Ureter (tissue), 1 donor: ENCODE data around the gene RYR2. TPM values are rescaled to one million over a fixed set of nuclear protein-coding genes. Genes with fewer than 3 reads are reported as not detected.

Experiments
- DNase-seq: peaks from one replicate; pipeline ENCODE4 v3.0.0-alpha.2; 2020; ENCODE audit warnings: low spot score
- total RNA-seq: library from RNA; stranded (reverse); gene quantifications from one replicate; pipeline ENCODE4 v1.2.4, GENCODE V29; 2023
- donor health status: DM: yes; HTN: yes; CAD: no.

RYR2 gene
- total RNA-seq, 1 donor from 2014 or later, result 5.5 TPM

DNA sequence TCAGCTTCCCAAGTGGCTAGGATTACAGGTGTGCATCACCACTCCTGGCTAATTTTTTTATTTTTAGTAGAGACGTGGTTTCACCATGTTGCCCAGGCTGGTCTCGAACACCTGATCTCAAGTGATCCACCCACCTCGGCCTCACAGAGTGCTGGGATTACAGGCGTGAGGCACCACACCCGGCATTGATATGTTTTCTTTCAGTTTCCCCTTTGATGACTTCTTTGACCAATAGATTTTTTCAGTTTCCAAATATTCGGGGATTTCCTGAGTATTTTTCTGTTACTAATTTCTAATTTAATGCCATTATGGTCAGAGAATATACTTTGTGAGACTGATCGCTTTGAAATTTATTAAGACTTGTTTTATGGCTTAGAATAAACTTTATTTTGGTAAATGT lies 406.1 kb downstream of the RYR2 start:
- DNase-seq, result no peak

DNA sequence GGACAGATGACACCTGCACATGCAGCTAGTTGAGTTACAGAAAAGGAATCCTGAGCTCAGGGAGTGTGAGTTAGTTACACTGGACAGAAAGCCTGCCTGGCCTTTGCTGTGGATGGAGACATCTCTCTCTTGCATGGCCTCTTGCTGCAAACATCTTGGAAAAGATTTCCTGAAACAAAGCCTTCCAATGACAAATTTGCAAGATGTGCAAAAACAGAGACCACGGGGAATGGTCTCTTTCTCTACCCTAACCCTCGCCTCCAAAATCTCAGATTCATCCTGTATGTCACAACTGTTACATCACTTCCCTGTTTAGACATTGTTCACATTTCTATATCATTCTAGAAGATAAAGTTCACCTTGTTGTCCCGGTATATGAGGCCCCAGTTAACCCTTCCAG lies 415.6 kb downstream of the RYR2 start:
- DNase-seq, result no peak

DNA sequence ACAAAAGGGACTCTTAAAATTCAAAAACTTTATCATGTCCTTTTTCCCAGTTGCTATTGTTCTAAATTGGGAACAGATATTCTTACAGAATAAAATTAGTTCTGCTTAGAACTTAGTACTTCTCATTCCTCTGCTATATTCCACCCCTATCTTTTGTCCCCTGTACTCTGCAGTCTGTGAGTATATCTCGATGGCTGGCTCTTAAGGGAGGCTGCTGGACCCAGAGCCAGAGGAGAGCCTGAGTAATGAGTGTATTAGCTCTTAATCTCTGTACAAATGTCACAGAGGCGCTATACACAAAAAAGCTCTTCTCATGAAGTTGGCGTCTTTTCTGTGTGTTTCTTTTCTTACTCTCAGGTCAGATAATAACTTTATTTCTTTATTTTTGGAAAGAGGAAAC lies 425.3 kb downstream of the RYR2 start:
- DNase-seq, result no peak

DNA sequence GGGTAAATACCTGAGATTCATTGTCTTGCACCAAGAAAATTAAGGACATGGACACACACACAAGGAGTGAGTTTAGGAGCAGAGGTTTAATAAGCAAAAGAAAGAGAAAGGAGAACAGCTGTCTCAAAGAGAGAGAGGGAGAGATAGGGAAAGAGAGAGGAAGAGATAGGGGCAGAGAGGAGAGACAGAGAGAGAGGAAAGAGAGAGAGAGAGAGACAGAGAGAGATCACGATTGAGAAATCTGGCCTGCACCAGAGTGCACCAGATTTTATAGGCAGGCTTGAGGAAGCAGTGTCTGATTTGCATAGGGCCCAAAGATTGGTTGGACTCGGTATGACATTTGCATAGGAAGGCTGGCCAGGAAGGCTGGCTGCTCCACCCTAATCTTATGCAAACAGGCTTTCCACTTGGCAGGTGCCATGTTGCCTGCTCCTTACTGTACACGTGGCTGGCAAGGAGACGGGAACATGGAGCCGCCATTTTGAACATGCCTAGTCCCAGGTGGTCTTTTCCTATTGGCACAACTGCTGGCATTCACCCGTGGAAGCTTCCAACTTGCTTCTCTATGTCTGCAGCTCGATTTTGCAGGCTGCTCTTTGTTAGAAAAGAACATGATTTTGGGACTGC lies 428.8 kb downstream of the RYR2 start:
- DNase-seq, result no peak

DNA sequence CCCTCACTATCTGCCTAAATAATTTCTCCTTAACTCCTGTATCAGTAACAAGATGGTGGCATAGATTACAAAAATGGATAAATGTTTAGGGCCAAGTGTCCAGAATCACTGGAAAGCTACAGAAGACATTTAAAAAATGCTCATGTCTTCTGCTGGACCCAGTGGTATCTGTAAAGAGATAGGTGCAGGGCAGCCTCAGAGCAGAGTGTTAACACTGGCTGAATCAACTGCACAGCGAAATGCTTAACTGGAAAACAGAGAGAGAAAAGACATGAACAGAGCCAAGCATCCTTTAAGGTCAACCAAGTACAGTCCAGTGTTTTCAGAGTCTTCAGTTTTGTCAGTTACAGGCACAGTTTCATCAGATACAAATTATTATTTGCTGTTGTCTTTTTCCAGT lies 429.4 kb downstream of the RYR2 start:
- DNase-seq, result no peak

DNA sequence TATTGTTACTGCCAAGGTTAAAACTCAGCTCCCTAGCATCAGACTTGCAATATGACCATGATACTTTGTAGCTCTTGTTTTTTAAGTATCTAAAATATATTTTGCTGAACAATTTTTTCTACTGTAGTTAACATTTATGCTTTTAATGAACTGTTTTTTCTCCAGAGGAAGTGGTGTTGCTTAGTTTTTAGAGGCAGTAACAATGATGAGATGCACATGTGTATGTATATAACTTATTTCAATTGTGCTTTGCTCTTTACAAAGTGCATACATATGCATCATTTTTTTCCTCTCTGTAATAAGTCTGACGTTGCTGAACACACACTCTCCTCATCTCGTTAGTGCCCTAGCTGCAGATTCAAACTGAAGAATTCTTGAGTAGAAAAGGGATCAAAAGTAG lies 430.0 kb downstream of the RYR2 start:
- DNase-seq, result no peak

DNA sequence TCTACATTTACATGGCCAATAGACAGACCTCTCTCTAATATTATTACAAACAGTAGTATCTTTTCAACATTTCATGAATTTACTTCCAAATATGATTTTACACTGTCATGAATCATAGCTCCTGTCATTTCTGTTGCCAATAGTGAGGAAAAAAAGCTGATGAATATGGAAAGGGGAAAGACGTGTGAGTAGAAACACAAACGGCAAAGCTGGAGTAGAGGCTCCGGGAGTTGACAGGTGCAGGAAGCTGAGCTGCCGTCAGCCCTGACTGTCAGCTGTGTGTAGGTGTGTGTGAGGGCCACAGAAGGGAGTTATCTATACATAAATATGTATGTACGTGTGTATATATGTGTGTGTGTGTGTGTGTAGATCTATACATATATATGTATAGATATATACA lies 431.9 kb downstream of the RYR2 start:
- DNase-seq, result no peak

DNA sequence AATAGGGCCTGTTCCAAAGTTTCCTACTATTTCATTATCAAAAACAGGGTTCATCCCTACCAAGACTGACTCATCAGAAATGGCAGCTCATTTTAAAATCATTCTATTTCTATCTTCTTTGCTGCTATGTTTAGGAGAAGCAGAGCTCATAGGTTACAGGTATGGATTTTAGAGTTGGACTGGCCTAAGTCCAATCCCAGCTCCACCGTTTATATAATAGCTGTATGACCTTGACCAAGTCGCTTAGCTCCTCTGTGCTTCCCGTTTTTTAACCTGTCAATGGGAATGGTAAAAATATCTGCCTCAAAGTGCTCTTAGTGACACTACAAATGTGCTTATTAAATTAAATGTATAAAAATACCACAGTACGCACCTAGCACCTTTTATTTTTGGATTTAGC lies 436.1 kb downstream of the RYR2 start:
- no peak for DNase-seq

DNA sequence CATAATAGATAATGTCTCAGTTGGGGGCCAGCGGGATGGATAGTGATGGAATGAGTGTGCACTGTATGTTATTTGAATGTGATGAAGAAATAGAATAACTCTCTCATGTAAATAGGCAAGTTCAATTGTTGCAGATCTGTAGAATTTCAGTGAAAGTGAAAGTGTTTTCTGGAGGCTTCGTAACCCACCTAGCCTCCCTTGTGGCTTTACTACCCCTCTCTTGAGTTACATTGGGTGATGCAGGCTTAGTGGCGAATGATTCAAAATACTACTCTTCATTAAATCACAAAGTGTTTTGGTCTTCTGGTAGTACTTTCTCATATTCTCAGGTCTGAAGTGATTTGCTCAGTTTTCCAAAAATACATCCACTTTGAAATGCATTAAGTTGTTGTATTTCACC lies 436.9 kb downstream of the RYR2 start:
- DNase-seq, result no peak

DNA sequence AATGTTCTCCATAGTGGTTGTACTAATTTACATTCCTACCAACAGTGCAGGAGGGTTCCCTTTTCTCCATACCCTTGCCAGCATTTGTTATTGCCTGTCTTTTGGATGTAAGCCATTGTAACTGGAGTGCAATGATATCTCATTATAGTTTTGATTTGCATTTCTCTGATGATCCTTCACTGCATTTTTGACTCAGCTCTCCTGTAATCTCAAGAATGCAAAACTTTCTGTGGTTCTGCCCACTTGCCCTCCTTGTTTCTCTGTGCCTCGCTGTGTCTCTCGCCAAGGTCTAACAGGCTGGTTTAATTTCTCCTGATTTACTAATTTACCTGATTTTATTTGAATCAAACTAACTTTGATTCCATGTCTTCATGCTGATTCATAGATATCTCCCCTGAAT lies 440.8 kb downstream of the RYR2 start:
- DNase-seq, result no peak

DNA sequence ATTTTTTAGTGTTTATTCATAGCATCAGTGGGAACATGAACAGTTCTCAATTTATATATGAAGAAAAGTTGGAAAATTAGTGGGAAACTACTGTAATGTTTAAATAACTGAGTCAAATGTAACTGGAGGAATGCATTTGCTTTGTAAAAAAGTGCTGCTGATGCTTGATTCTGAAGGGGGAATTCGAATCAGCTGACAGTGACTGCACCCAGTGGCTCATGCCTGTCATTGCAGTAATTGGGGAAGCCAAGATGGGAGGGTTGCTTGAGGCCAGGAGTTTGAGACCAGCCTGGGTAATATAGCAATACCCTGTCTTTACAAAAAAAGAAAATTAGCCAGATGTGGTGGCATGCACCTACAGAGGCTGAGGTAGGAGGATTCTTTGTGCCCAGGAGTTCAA lies 450.4 kb downstream of the RYR2 start:
- DNase-seq, result no peak

DNA sequence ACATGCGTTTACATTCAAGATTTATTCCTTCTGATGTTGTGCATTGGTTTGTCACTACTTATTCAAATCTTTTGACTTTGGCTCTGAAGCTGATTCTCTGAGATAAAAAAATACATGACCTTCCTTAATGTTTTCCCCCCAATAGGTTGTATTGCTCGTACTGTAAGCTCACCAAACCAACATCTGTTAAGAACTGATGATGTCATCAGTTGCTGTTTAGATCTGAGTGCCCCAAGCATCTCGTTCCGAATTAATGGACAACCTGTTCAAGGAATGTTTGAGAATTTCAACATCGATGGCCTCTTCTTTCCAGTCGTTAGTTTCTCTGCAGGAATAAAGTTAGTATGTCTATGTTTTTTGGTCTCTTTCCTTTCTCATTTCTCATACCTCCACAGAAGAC lies 458.6 kb downstream of the RYR2 start:
- no peak for DNase-seq

DNA sequence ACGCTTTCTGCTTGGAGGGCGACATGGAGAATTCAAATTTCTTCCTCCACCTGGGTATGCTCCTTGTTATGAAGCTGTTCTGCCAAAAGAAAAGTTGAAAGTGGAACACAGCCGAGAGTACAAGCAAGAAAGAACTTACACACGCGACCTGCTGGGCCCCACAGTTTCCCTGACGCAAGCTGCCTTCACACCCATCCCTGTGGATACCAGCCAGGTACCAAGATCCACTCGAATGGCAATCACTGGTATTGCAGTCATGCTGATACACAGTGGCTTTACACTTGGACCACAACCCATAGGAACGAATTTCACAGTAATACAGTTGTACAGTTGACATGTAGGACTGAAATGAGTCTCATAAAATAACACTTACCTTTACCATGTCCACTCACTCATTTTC lies 461.3 kb downstream of the RYR2 start:
- DNase-seq, result no peak

DNA sequence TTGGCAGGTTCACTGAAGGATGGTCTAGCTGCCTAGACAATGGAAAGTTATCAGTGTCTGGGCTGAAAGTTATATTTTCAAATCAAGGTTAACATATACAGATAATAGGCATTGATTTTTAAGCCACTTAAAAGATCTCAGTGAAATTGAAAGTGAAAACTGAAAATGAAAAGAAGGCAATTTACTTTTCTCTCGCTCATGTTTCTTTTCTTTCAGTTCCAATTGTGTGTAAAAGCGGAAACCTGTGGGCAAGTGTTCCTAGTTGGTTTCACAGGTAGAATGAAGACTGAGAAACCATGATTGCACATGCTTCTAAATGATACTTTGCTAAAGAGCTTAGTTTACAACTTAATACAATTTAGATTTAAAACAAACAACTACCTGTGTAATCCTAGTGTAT lies 465.0 kb downstream of the RYR2 start:
- no peak for DNase-seq

DNA sequence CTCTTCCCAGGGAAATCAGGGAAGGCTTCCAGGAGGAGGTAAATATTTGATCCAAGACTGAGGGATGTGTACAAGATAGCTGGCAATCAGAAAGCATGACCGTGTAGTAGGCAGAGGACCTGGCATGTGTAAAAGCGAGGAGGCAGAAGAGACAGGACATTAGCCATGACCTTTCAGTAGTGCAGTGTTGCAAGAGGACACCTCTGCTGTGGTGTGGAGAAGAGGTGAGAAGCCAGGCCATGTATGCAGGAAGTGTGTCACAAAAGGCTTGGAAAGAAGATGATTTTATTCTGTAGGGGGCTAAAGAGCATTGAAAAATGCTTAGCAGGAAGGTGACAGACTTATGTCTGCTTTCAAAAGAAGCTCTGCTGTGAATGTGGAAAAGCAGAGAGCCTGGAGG lies 467.8 kb downstream of the RYR2 start:
- DNase-seq, result no peak

DNA sequence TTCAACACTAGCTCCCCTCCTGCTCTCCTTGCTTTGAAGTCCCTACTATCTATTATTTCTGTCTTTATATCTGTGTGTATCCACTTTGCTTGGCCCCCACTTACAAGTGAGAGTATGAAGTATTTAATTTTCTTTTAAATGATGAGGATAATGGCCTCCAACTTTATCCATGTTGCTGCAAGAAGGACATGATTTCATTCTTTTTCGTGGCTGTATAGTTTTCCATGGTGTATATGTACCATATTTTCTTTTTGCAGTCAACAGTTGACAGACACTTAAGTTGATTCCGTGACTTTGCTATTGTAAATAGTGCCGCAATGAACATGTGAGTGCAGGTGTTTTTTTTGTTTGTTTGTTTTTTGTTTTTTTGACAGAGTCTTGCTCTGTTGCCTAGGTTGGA lies 483.1 kb downstream of the RYR2 start:
- no peak for DNase-seq

DNA sequence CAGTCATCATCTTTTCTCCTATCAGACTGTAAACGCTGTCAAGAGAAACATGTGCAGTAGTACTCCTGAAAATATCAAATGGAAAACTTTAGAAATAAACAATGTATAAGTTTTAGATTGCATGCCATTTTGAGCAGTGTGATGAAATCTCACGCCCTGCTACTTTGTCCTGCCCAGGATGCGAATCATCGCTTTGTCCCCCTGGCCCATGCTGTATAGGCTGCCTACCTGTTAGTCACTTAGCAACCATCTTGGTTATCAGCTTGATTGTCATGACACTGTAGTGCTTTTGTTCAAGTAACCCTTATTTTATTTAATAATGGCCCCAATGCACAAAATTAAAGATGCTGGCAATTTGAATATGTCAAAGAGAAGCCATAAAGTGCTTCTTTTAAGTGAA lies 485.8 kb downstream of the RYR2 start:
- DNase-seq, result no peak

DNA sequence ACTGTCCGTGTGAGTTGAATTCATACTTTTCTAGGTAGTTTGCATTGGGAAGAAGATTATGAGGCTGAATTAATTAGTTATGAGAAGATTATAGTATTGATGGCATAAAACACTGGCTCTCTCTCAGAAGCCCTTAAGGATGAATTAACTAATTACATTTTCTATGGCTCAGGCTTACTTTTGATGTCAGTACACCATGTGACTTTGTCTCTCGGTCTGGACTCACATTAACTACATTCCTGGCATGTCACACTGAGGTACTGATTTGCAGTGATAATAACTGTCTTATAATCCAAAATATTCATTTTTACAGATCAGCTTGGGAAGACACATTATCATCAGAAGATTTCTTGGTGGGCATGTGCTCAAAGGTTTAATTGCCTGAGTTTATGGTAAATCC lies 486.6 kb downstream of the RYR2 start:
- no peak for DNase-seq

DNA sequence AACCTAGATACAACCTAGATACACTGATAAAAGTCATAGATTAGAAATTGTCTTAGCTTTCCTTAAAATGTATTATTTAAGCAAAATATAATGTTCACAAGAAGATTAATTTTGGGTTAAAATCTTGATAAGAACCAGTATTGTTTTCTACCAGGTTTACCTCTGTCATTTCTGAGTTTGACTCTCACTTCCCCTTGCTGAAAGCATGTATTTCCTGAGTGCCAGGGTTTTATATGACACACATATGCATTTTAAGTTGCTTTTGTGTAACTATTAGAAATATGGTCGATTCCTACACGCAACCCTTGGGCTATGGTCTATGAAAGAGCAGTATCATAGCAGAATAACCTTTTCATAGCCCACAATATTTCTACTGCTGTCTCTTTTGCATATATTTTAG lies 497.1 kb downstream of the RYR2 start:
- no peak for DNase-seq

DNA sequence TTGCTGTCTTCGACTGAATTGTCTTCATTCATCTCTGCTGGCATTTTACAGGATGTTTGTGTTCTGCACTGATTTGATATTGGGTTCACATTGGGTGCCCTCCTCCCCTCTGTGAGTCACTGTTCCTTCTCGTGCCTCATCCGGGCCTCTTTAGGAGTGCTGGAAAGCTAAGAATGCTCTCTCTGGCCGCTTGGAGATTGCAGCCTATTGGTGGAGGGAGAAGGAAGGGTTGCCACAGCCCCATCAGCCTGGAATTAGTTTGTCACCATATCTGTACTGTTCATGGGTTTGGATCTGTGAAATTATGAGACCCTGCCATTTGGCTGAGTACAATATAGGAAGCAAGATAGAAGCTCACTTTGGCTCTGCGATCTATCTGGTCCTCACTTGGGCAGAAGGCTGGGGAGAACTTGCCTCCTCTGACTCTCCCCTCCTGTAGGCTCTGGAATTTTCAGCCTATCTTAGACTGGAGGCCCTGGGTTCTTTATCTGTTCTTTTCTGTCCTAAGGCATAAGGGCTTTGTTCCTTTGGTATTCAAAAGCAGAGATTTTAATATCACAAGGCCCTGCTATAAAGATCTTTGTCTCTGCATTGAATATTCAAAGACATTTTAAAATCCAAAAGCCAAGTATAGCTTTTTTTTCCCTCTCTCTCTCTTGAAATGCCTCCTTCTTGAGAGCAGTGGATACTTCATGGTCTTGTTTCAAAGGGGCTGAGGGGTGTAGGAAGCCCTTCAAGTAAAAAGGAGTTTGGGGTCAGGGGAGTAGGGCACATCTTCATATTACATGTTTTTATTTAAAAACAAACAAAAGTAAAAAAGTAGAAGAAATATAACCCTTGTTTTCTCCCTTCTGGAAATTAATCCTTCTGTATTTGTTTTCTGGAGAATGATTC lies 500.8 kb downstream of the RYR2 start:
- DNase-seq, result no peak

DNA sequence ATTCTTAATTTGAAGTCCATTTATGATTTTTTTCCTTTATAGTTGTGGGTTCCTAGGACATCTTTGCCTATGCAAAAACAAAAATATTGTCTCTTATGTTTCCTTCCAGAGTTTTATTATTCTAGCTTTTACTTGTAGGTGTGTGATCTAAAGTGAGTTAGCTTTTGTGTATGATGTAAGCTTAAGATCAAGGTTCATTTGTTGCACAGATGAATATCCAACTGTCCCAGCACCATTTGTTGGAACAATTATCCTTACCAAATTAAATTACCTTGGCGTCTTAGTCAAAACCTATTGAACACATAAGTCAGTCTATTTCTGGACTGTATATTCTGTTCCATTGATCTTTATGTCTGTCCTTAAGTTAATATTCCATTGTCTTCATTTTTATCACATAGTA lies 511.1 kb downstream of the RYR2 start:
- DNase-seq, result no peak

DNA sequence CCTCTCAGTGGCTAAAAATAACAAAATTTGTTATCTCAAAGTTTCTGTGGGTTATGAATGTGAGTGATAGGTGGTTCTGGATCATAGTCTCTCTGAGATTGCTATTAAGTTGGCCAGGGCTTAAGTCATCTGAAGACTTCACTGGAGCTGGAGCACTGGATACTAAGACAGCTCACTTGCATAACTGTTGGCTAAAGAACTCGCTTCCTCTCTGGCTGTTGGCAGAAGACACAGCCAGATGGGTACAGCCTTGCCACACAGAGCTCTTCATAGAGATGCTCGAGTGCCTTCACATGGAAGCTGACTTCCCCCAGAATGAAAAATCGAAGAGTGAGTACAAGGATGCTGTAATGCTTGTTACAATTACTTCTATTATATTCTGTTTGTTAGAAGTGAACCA lies 514.9 kb downstream of the RYR2 start:
- DNase-seq, result no peak

DNA sequence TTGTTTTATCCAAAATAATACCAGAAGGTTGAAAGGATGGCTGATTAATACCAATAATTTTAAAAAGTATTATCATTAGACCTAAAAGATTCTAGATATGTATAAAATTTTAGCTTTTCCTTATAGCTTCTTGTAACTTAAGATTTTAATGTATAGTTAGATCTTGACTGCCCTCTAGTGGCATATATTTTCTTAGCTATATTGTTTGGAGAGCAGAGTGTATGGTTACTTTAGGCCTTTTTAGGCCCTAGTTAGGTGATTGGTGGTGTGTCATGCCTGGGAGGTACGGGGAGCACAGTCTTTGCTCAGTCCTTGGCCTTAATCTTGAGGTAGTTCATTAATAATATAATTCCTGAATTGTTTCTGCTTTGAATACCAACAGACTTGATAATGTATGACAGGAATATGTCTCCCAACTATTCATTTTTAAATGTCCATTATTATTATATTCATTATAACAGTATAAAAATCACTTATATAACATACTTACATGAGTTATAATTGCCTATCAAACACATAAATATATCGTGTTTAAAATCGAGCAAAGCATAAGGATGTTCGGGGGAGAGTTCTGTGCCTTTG lies 520.3 kb downstream of the RYR2 start:
- no peak for DNase-seq
